GM10266 (cell line): ENCODE results near the gene MRAP.

Experiments used
- DNase-seq: peaks from one replicate; pipeline ENCODE4 v3.0.0; 2012; ENCODE audit errors: extremely low spot score
- CTCF ChIP-seq: IDR thresholded peaks from 2 replicates; pipeline ENCODE4 v1.5.1; 2012; ENCODE audit warnings: mild to moderate bottlenecking, low read depth; ENCODE audit not compliant: control insufficient read depth, insufficient read depth; ENCODE audit errors: missing control alignments

Gene MRAP

DNA sequence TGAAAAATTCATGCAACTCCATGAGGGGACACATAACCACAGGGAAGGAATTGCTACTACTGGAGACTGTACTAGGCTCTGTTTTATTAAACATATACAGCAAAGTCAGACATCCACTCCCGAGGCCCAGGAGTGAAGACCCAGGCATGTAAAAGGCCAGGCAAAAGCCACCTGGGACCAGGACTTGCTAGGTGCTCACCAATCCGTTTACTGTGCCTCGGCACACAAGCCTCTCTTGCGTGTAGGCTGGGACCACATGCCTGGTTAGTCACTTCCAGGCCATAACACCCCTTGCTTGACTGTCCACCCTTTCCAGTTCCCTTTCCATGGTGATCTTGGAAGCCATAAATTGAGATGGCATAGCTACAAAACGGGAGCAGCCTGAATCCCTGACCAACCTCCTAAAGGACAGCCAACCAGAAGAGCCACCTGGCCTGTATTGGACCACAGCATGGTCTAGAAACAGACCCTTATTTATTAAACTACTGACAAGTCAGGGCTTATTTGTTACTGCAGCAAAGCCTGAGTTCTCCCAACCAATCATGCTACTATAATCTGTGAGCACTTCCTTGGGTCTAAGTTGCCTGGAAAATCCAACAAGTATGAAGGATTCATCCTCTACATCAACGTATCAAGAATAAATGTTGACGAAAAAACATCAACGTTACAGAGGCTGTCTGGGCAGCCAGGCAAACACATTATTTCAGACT is 54.5 kb downstream of the MRAP start:
- DNase-seq = no peak
- no peak for TF ChIP-seq CTCF

- no peak for DNase-seq
- no peak for TF ChIP-seq CTCF
Measured at GRCh38 chr21:32356874-32357395, 58.3 kb downstream of the MRAP start.

GRCh38 chr21:32359719-32360260 is 61.1 kb downstream of the MRAP start:
- TF ChIP-seq CTCF = no peak
- no peak for DNase-seq

DNA sequence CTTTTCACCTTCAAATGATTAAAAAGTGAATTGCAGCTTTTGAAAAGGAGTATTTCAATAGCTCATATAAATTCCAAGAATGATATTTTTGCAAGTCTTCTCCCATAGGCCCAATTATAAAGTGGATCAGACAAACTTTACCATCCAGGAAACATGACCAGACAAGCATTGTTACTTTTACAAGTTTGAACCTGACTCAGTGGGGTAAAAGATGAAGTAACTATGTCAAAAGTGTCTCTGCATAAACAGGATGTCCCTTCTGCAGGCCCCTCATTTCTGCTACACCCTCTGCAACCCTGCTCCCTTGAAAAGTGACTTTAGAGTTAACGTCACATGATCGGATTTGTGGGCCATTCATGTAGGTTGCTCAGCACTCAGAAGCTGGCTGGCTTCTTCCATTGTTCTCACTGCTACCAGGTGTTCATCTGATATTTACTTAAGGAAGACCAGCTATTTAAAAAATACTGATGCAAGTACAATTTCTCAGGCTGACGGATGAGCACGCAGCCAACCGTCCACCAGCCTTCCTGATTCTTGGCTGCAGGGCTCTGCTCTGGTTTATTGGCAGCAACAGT is 61.8 kb downstream of the MRAP start:
- DNase-seq = no peak
- TF ChIP-seq CTCF = no peak
